ENCODE measurements around the gene SHOC2.
A peak's percentile ranks its signal among the peaks of the same experiment; 100 is the strongest.

SHOC2 gene

GRCh38 chr10:110985497-110986275, 66.3 kb downstream of the SHOC2 start:
- no peak for DNase-seq

GRCh38 chr10:110989016-110989415, 69.6 kb downstream of the SHOC2 start:
- peak; percentile 50 for DNase-seq

GRCh38 chr10:110992006-110992800, 72.8 kb downstream of the SHOC2 start:
- peak; percentile 42 for DNase-seq

GRCh38 chr10:110993024-110993693, 73.8 kb downstream of the SHOC2 start:
- DNase-seq, result peak; percentile 89

GRCh38 chr10:110994406-110995086, 75.1 kb downstream of the SHOC2 start:
- DNase-seq, result peak; percentile 23

- DNase-seq, result no peak
These were observed 75.9 kb downstream of the SHOC2 start for GRCh38 chr10:110995301-110995700.

- DNase-seq, result no peak
These were observed 76.9 kb downstream of the SHOC2 start for GRCh38 chr10:110996256-110996655.

GRCh38 chr10:111004016-111004415, 84.6 kb downstream of the SHOC2 start:
- DNase-seq, result no peak

- DNase-seq, result no peak
These were observed 88.1 kb downstream of the SHOC2 start for GRCh38 chr10:111007486-111007885.

- DNase-seq, result no peak
These were observed 95.8 kb downstream of the SHOC2 start for GRCh38 chr10:111015181-111015580.

- no peak for DNase-seq
These were observed 97.7 kb downstream of the SHOC2 start for GRCh38 chr10:111017098-111017497.

GRCh38 chr10:111018021-111018420, 98.6 kb downstream of the SHOC2 start:
- peak; percentile 14 for DNase-seq

- DNase-seq, result no peak
These were observed 103.7 kb downstream of the SHOC2 start for GRCh38 chr10:111023060-111023459.

- no peak for DNase-seq
These were observed 110.8 kb downstream of the SHOC2 start for GRCh38 chr10:111030042-111030750.

- peak; percentile 40 for DNase-seq
These were observed 115.3 kb downstream of the SHOC2 start for GRCh38 chr10:111034598-111035310.

- DNase-seq, result no peak
These were observed 116.1 kb downstream of the SHOC2 start for GRCh38 chr10:111035542-111035941.

- no peak for DNase-seq
These were observed 118.5 kb downstream of the SHOC2 start for GRCh38 chr10:111037858-111038257.

- no peak for DNase-seq
These were observed 120.1 kb downstream of the SHOC2 start for GRCh38 chr10:111039522-111039921.

- no peak for DNase-seq
These were observed 137.6 kb downstream of the SHOC2 start for GRCh38 chr10:111057006-111057405.

Measured in fibroblast of skin of right quadriceps (primary cell).